Activated naive CD4-positive, alpha-beta T cell treated with Interleukin-2 at 50 U/mL for 16 hours (primary cell): ENCODE data around the gene SFN.
"Not testable (repeated sequence)": the region's sequence is repeated elsewhere in the genome, so short reads cannot be mapped to it uniquely, and the experiment has no call there.

Experiments
- DNase-seq: peaks from one replicate; pipeline ENCODE4 v3.0.0-alpha.2; 2020

The SFN gene

DNA sequence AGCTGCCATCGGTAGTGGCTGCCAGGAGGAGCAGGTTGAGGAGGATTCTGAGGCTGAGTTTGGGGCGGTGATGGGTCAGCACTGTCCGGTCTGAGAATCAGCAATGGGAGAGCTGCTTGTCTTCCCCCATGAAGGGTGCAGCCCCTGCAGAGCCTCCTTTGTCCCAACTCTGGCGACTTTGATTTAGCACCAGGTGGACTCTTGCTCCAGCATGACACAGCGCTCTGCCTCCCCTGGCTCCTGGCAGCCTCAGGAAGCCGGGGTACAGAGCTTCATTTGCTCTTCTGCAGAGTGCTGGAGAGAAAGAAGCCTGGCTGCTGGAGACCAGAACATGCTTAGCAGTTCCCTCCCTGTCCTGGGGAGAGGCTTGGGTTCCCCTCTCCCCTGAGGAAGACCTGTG lies 23.2 kb upstream of the SFN start:
- DNase-seq = no peak

DNA sequence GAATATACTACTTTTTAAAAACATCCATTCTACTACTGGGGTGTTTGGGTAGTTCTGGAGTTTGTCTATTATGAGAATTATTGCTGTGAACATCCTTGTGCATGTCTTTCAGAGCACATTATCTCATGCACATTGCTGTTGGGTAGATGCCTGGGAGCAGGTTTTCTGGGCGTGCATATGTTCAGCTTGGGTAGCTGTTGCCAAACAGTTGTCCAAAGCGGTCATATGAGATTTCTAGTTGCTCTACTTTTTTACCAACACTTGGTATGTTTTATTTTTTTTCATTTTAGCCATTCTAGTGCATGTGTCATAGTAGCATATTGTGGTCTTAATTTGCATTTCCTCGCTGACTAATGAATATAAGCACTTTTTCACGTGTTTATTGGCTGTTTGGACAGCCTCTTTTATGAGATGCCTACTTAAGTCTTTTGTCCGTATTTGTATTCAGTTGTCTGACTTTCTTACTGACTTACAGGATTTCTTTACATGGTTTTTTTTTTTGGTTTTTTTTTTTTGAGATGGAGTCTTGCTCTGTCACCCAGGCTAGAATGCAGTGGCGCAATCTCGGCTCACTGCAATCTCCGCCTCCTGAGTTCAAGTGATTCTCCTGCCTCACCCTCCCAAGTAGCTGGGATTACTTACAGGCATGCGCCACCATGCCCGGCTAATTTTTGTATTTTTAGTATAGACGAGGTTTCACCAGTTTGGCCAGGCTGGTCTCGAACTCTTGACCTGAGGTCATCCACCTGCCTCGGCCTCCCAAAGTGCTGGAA lies 18.3 kb upstream of the SFN start:
- no peak for DNase-seq

GRCh38 chr1:26847826-26848225 lies 15.1 kb upstream of the SFN start:
- not testable (repeated sequence) for DNase-seq

- DNase-seq = no peak
Measured at GRCh38 chr1:26848499-26848898, 14.4 kb upstream of the SFN start.

DNA sequence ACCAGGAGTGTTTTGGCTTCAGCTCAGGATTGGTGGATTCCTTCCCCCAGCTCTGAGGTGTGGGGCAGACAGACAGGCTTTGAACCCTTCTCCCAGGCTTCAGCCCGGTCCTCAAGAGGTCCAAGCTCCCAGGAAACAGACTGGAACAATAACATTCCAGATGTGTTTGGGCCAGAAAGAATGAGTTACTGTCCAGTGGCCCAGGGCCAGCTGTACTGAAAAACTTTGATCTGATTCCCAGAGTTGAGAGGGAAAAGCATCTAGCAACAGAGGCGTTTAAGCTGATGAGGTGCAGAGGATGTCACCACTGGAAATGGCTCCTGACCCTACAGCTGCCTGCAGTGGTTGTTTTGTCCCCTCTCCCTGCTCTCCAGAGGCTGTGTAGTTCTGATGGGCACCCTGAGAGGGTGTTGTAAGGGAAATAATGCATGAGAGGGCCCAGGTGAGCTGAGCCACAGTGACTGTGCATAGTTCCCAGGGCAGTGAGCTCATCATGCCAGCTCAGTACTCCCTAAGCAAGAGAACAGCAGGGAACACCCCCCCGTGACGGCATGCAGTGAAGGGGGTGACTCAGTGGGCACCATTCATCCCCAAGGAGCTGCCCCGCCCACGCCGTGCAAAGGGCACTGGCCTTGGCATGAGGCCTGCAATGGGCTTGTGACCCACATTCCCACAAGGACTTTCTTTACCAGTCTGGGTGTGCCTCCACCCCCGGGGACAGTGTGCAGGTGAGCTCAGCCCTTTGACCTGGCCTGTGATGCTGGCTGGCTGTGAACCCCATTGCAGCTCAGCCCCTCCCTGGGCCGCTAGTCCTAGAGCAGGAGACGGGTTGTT lies 13.8 kb upstream of the SFN start:
- no peak for DNase-seq

DNA sequence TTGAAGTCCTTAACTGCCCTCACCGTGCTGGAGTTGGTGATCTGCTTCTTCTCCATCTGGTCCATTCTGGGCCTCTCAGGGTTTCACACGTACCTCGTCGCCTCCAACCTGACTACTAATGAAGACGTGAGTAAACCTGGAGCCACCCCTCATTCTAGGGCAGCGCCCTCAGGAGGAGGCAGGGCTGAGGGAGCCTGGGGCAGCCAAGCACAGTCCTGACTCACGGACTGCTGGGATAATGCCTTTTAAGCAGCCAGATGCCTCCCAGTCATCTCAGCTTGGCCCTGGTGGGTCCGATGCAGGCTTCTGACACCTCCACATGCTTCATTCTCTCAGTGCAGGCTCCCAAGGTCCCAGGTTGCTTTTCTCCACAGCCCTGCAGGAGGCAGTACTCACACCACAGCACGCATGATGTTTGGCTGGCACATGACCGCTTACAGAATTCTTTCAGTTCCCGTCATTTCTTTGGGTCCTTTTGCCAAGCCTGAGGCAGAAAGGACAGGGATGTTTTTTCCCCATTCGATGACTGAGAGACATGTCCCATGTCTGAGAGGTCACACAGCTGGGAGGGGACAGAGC lies 11.8 kb upstream of the SFN start:
- no peak for DNase-seq

DNA sequence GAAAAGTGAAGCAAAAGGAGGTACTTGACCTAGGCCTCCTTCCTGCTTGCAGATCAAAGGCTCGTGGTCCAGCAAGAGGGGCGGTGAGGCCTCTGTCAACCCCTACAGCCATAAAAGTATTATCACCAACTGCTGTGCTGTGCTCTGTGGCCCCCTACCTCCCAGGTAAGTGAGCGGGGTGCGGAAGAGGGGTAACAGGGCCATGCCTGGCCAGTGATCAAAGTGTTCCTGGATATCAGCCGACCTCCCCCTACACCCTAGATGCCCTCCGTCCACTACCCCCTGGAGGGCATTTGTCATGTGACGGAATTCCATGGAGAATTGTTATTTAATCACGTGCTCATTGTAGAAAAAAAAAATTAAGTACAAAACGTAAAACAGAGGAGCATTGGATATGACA lies 10.2 kb upstream of the SFN start:
- DNase-seq = no peak

DNA sequence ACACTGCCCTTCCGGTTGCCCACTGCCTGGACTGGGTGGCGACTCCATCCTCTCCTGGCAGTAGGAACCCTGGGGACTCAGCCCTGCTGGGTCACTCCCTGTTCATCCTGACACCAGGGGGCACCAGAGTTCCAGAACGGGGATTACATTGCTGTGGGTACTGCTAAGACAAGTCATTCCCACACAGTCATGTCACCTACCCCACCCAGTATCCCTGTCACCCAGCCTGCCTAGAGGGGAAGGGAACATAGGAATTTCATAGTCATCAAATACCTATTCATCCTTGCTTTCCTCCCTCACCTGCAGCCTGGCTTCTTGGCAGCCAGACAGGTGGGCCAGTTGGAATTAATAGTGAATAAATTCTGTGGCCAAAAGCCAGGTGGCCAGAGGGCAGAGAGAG lies 9.8 kb upstream of the SFN start:
- DNase-seq = peak; percentile 80

DNA sequence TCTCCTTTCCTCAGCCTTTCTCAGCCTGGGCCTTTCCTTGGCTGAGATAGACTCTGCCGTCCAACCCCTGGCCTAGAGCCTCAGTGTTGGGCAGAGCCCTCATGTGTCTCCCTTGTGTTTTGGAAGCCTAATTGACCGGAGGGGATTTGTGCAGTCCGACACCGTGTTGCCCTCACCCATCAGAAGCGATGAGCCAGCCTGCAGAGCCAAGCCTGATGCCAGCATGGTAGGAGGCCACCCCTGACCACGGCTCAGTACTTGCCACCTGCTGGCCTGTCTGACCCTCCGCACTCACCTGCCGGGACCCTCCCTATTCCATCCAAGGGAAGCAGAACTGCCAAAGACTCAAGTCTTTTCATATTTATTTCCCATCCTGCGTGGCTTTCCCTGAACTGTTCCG lies 9.3 kb upstream of the SFN start:
- no peak for DNase-seq

- DNase-seq = no peak
Measured at GRCh38 chr1:26854906-26855305, 8.0 kb upstream of the SFN start.

GRCh38 chr1:26855636-26856035 lies 7.3 kb upstream of the SFN start:
- DNase-seq = no peak

DNA sequence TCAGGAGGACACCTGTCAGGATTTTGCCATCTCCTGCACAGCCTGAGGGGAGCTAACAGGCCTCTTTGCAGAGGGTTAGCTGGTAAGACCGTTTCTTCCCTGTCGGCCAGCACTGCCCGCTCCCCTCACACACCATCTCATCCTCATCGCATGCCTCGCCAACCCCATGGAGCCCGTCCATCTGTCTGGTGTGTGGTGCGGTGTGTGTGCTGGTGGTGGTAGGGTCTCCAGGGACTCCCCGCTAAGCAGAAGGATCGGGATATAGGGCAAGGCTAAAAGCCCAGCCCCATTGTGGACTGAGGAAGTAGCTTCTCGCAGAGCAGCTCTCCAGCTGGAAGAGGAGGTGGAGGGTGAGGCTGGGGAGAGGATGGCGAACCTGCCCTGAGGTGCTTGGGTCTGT lies 6.8 kb upstream of the SFN start:
- no peak for DNase-seq

GRCh38 chr1:26856604-26857469 lies 6.1 kb upstream of the SFN start:
- DNase-seq = no peak

- no peak for DNase-seq
Measured at GRCh38 chr1:26857473-26858060, 5.4 kb upstream of the SFN start.

GRCh38 chr1:26858160-26858559 lies 4.8 kb upstream of the SFN start:
- no peak for DNase-seq

- DNase-seq = no peak
Measured at GRCh38 chr1:26858891-26859640, 3.9 kb upstream of the SFN start.

- DNase-seq = no peak
Measured at GRCh38 chr1:26861286-26861701, 1.7 kb upstream of the SFN start.

DNA sequence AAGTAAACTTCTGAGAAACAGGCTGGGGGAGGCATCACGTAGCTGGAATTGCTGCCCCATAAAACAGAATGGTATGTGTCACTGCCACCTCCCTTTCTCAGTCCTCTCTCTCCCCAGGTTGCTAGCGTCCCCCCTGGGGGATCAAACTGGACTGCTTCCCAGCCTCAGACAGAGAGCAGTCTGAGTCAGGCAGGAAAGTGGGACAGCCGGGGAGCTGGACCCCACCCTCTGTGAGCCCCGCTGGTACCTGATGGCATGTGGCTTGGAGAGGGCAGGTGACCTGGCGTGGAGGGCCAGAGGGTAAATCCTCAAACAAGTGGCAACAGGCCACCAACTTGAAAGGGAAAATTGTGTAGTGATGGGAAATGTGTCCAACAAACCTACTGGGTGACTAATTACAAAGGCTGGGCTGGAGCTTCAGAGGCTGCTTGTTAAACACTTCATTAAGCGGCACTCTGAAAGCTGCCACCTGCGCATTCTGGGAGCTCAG lies 1.0 kb upstream of the SFN start:
- no peak for DNase-seq

GRCh38 chr1:26863685-26864077 lies 732 bp downstream of the SFN start:
- DNase-seq = no peak

GRCh38 chr1:26864610-26865480 lies 1.9 kb downstream of the SFN start:
- DNase-seq = peak; percentile 95

DNA sequence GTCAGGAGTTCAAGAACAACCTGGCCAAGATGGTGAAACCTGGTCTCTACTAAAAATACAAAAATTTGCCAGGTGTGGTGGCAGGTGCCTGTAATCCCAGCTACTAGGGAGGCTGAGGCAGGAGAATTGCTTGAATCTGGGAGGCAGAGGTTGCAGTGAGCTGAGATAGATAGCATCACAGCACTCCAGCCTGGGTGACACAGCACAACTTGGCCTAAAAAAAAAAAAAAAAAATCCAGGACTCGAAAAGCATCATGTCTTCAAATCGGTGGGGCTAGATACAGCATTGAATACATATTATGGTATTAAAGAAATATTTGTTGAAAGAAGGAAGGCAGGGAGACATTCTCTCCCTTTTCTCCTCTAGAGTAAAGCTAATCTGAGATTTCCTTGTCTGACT lies 10.1 kb downstream of the SFN start:
- not testable (repeated sequence) for DNase-seq
